H54 (cell line): ENCODE measurements around the gene STAT6.
A peak's percentile ranks its signal among the peaks of the same experiment; 100 is the strongest.
"Not testable (repeated sequence)": the region's sequence is repeated elsewhere in the genome, so short reads cannot be mapped to it uniquely, and the experiment has no call there.

ENCODE experiments used
- DNase-seq: peaks from one replicate; pipeline ENCODE4 v3.0.0; 2011; ENCODE audit warnings: low spot score, mixed read lengths; ENCODE audit not compliant: insufficient read length
- FAIRE-seq: peaks from 3 replicates; lab custom pipeline; 2011; peaks lifted over from hg19 to GRCh38; lab: Jason Lieb, UNC
- POLR2A ChIP-seq: IDR thresholded peaks from 2 replicates; pipeline ENCODE4 v1.6.1; 2011; ENCODE audit warnings: low read depth, mild to moderate bottlenecking, low read length

The STAT6 gene

GRCh38 chr12:57087010-57087690, 24.0 kb downstream of the STAT6 start:
- DNase-seq (peak; percentile 60), FAIRE-seq (no peak)
- TF ChIP-seq POLR2A: peak; percentile 37; the same call in 1 of the 2 replicates

- FAIRE-seq (no peak), DNase-seq (no peak)
- TF ChIP-seq POLR2A: no peak
These were observed 24.6 kb downstream of the STAT6 start for GRCh38 chr12:57086493-57087009.

GRCh38 chr12:57085999-57086492, 25.1 kb downstream of the STAT6 start:
- no peak for DNase-seq
- no peak for TF ChIP-seq POLR2A
- FAIRE-seq: no peak

- DNase-seq: no peak
- no peak for FAIRE-seq
- TF ChIP-seq POLR2A: no peak
These were observed 30.3 kb downstream of the STAT6 start for GRCh38 chr12:57080855-57081254.

- FAIRE-seq (no peak), DNase-seq (no peak)
- TF ChIP-seq POLR2A: no peak
These were observed 31.3 kb downstream of the STAT6 start for GRCh38 chr12:57079821-57080220.

- DNase-seq: peak; percentile 89
- peak; percentile 98 for FAIRE-seq
- TF ChIP-seq POLR2A: peak; percentile 70
These were observed 32.4 kb downstream of the STAT6 start, which contains the start of gene NEMP1 for GRCh38 chr12:57078519-57079404. Gene NEMP1 (minus strand): TSS chr12:57078791. CDS start chr12:57078745, 46 bp downstream.

- FAIRE-seq, DNase-seq: not testable (repeated sequence)
These were observed 37.4 kb downstream of the STAT6 start for GRCh38 chr12:57073566-57074450.

GRCh38 chr12:57072661-57073060, 38.5 kb downstream of the STAT6 start:
- TF ChIP-seq POLR2A: no peak
- DNase-seq (no peak), FAIRE-seq (no peak)

- no peak for TF ChIP-seq POLR2A
- DNase-seq (no peak), FAIRE-seq (peak; percentile 89)
These were observed 41.6 kb downstream of the STAT6 start for GRCh38 chr12:57069523-57069922.

- DNase-seq (no peak), FAIRE-seq (no peak)
- no peak for TF ChIP-seq POLR2A
These were observed 44.9 kb downstream of the STAT6 start for GRCh38 chr12:57066245-57066644.

- no peak for TF ChIP-seq POLR2A
- no peak for DNase-seq
- FAIRE-seq: no peak
These were observed 47.0 kb downstream of the STAT6 start for GRCh38 chr12:57063991-57064685.

GRCh38 chr12:57058454-57058853, 52.7 kb downstream of the STAT6 start:
- no peak for DNase-seq
- FAIRE-seq: no peak
- no peak for TF ChIP-seq POLR2A
